Pancreas (tissue), 10 donors: ENCODE measurements around the gene PPP1R1C. TPM values are rescaled to one million over a fixed set of nuclear protein-coding genes. Genes with fewer than 3 reads are reported as not detected.

Experiments used
- ATAC-seq, 4 donors: fragments of 200-7000 bp; cut with Tn5 transposase; one replicate each; pipeline versions ENCODE4 v1.8.0 to v1.9.1; 2020; ENCODE audit warnings: mild to moderate bottlenecking in 4 of 4, moderate library complexity in 4 of 4
- DNase-seq, 6 donors: peaks; one replicate each; pipeline ENCODE4 v3.0.0-alpha.2; 2020
- FAIRE-seq: peaks from 2 replicates; lab custom pipeline; 2012; peaks lifted over from hg19 to GRCh38; lab: Jason Lieb, UNC
- H3K27ac ChIP-seq, 4 donors: fragments of 200-600 bp; sonication (generic); 1 replicate in 3 of 4; 2 replicates in 1 of 4; pipeline versions ENCODE4 v1.5.0 to v1.8.0; 2020
- H3K27me3 ChIP-seq, 4 donors: fragments of 200-600 bp; one replicate each; pipeline ENCODE4 v1.8.0; 2021
- H3K36me3 ChIP-seq, 3 donors: fragments of 200-600 bp; sonication (generic) in 1 of 3; one replicate each; pipeline versions ENCODE4 v1.5.0 to v1.8.0; 2020 to 2021
- H3K4me1 ChIP-seq, 3 donors: fragments of 200-600 bp; one replicate each; pipeline ENCODE4 v1.8.0; 2021
- H3K4me3 ChIP-seq, 4 donors: fragments of 200-600 bp; sonication (generic) in 2 of 4; one replicate each; pipeline versions ENCODE4 v1.5.0 to v1.8.0; 2020 to 2021
- H3K9me3 ChIP-seq, 4 donors: fragments of 200-600 bp; one replicate each; pipeline ENCODE4 v1.8.0; 2021
- WGBS, 2 donors: extraction: QIAGEN DNeasy Blood & Tissue Kit; methylation state at CpG; one replicate each; pipeline ENCODE4 v1.1.7; 2013; 5-methylcytosine and 5-hydroxymethylcytosine counted together
- intact Hi-C, 3 donors: fragments of 100-400 bp; cut with DNase I; formaldehyde crosslinking; loops; one replicate each; pipeline versions ENCODE4 v1.11.1 to v1.14.2; 2022
- polyA plus RNA-seq, 2 donors: library from polyadenylated mRNA; stranded (reverse); fragments of 200-250 nt; gene quantifications; one replicate each; pipeline ENCODE4 v1.2.3, GENCODE V29; 2013
- total RNA-seq, 6 donors: library from RNA; stranded (reverse); fragmentation: NEBNext Ultra II Directional in 4 of 6; extraction: Animal tissue kit (Norgen Biotek cat#: 25700) in 4 of 6; gene quantifications; one replicate each; pipeline versions ENCODE4 v1.2.1 to v1.2.4, GENCODE V29; 2021 to 2023
- TF ChIP-seq, protein P1 (sequence below), 4 donors: fragments of 200-600 bp; sonication (generic) in 3 of 4; IDR thresholded peaks; one replicate each; pipeline versions ENCODE4 v1.5.0 to v1.8.0; 2021; ENCODE audit warnings: antibody characterized with exemption in 4 of 4
- donor health status: healthy with polysubstance abuse.
- donor health status: DM: no; HTN: no; CAD: no; lungs with moderate emphysema.
- donor health status: DM: no; HTN: no; CAD: no.
- donor health status: control.
- donor health status: control.
- donor health status: Bipolar disorder and iron deficiency.
- donor health status: DM: yes; HTN: yes; CAD: no.
- donor health status: DM: no; HTN: no; CAD: no.
- donor health status: DM: no; HTN: no; CAD: no.
- donor health status: DM: yes; HTN: yes; CAD: no.

Gene PPP1R1C
- total and polyA plus RNA-seq, 8 donors: 0.20 to 2.4 (median 0.73) TPM

DNA sequence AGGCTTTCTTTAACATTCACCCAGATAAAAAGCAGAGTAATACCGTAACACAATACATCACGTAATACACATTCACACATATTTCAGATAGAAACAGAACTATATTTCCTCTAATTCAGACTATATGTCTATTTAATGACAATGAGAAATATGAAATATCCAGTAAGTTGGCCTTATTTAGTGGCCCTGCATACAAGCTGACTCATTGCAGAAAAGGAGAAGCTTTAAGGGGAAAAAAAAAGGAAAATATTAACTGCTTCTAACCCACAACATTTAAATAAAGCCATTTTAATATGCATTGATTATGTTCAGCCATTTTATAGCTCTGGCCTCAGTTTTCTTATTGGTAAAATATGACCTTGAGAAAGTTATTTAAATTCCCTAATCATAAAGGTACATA lies 94.8 kb downstream of the PPP1R1C start:
- Histone ChIP-seq H3K4me1 (peaks cover 0 to 4% (median 0%) of the 10 kb centered on the region in 3 donors), H3K36me3 (no peaks in the 10 kb centered on the region), H3K9me3 (no peaks in the 10 kb centered on the region), H3K4me3 (no peak overlapping the region), H3K27ac (no peak overlapping the region), H3K27me3 (no peaks in the 10 kb centered on the region)
- no peak for FAIRE-seq
- TF ChIP-seq, protein P1, sequence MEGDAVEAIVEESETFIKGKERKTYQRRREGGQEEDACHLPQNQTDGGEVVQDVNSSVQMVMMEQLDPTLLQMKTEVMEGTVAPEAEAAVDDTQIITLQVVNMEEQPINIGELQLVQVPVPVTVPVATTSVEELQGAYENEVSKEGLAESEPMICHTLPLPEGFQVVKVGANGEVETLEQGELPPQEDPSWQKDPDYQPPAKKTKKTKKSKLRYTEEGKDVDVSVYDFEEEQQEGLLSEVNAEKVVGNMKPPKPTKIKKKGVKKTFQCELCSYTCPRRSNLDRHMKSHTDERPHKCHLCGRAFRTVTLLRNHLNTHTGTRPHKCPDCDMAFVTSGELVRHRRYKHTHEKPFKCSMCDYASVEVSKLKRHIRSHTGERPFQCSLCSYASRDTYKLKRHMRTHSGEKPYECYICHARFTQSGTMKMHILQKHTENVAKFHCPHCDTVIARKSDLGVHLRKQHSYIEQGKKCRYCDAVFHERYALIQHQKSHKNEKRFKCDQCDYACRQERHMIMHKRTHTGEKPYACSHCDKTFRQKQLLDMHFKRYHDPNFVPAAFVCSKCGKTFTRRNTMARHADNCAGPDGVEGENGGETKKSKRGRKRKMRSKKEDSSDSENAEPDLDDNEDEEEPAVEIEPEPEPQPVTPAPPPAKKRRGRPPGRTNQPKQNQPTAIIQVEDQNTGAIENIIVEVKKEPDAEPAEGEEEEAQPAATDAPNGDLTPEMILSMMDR (IDR thresholded peaks at IDR 0.05): no peak
- ATAC-seq: no peak
- no peak for DNase-seq
- WGBS, 2 donors: 90 to 97% methylated on average over 2 of the region's 2 CpGs
- intact Hi-C loops: no loop called here

DNA sequence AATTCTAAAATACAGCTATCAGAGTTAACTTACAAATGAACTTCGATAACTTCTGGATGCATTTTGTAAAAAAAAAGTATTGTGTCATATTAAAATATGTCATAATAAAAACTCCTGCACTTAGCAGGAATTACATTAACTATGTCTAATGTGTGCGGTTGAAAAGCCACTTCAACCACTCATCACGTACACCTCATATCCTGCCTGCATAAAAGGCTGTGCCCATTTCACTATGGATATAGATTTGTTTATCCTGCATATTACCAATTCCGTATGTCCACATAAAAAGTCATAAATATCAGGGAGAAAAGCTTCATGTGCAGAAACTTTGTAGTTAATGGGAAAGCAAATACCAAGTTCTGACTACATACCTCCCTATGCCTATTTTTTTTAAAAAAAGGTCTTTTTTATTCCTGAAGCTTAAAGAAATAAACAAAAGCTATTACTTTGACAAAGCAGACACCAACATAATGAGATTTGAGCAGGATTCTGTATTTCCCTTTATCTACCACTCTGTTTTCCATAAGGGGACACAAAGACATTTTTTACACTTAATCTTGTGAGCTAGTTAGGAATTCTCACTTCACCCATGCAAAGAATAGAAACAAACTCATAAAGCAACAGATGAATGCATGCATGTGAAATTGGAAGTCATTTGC lies 96.1 kb downstream of the PPP1R1C start:
- no peak for DNase-seq
- intact Hi-C loops: no loop called here
- 61 to 77% methylated on average over 4 of the region's 4 CpGs for WGBS, 2 donors
- FAIRE-seq: no peak
- Histone ChIP-seq H3K4me1 (peaks cover 0 to 4% (median 0%) of the 10 kb centered on the region in 3 donors), H3K27me3 (no peaks in the 10 kb centered on the region), H3K9me3 (no peaks in the 10 kb centered on the region), H3K36me3 (no peaks in the 10 kb centered on the region), H3K27ac (no peak overlapping the region), H3K4me3 (no peak overlapping the region)
- TF ChIP-seq, protein P1 (IDR thresholded peaks at IDR 0.05): no peak
- ATAC-seq: no peak

DNA sequence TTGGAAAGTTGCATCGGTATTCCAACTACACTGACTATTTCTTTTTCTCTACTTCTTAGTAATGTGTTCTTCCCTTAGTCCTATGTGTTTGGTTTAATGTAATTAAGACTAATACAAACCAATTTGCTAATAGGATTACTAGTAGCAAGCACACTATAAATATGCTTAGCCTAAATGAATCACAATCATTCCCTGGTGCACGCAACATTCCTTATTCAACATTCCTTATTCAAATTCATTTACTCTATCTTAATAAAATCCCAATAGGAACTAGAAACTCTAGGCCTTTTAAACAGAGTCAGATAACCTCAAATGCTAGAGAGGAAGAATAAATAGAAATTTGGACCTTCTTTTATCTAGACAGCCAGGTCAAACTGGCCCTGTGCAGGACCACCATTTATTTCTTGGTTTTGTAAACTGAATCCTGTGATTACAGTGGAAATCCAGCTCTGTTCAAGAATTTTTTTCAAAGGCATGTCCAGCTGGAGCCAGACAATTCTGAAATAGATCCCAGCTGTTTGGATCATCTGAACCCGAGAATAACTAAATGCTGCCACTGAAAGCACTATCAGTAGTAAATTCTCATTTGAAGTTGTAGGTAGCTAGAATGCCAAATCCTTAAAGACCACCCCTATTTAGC lies 103.1 kb downstream of the PPP1R1C start:
- intact Hi-C loops: no loop called here
- Histone ChIP-seq H3K36me3 (no peaks in the 10 kb centered on the region), H3K9me3 (no peaks in the 10 kb centered on the region), H3K27me3 (no peaks in the 10 kb centered on the region), H3K4me3 (no peak overlapping the region), H3K4me1 (no peaks in the 10 kb centered on the region), H3K27ac (no peak overlapping the region)
- no peak for FAIRE-seq
- ATAC-seq: no peak
- 79 to 84% methylated on average over 3 of the region's 3 CpGs for WGBS, 2 donors
- TF ChIP-seq, protein P1 (IDR thresholded peaks at IDR 0.05): no peak
- DNase-seq: no peak

DNA sequence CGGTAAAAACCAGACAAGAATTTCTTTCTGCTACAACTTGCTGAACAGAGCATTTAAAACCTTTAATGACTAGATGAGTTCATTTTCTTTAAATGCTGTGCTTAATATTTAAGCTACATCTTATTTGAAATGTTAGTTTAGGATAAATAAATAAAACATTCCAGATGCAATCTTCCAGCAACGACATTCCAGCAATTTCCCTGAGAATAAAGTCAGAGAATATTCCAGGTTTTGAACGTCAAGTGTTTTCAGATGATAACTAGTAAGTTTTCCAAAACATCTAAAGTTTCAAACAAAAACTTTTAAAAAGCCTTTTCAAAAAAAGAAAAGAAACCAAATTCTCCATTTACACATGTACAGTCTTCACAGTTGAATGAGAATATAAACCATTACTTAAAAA lies 104.8 kb downstream of the PPP1R1C start:
- FAIRE-seq: no peak
- DNase-seq: no peak
- TF ChIP-seq, protein P1 (IDR thresholded peaks at IDR 0.05): no peak

More for the DNA sequence above, 104.8 kb downstream of the PPP1R1C start:
- Histone ChIP-seq H3K4me3 (no peak overlapping the region), H3K36me3 (no peaks in the 10 kb centered on the region), H3K4me1 (no peaks in the 10 kb centered on the region), H3K27ac (no peak overlapping the region), H3K9me3 (no peaks in the 10 kb centered on the region), H3K27me3 (no peaks in the 10 kb centered on the region)
- intact Hi-C loops: no loop called here
- ATAC-seq: no peak
- 60 to 61% methylated on average over 3 of the region's 3 CpGs for WGBS, 2 donors
